Measurements from ENCODE around the gene MRPS24.

DNA sequence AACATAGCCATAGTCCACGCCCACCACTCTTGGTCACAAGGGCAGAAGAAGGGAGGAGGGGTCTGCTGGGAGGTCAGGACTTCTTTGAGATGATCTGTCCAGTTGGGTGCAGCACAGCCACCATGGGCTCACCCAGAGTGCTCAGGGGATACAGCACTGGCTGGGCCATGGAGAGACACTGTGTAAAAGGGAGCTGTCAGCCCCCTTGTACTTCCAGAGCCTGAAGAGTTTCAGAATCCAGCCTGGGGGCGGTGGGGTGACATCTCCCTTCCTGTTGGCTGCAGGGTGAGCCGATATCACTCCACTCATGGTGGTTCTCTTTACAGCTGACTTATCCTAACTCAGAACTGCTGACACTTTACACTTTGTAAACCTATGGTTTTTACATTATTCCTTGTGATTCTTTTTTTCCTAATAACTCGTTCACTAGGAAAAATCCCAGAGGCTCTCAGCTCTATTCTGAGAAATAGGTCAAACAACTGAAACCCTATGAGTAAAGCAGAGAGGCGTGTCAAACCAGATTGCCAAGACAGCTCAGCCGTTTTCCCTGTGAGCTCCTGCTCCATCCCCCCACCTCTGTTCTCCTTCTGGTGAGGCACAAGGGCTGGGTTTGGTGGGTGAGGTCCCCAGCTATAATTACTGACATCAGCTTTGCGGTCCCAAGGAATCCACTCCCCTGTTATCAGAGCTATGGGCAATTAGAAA, 3.2 kb upstream of the MRPS24 start:
- TF ChIP-seq, protein P1, sequence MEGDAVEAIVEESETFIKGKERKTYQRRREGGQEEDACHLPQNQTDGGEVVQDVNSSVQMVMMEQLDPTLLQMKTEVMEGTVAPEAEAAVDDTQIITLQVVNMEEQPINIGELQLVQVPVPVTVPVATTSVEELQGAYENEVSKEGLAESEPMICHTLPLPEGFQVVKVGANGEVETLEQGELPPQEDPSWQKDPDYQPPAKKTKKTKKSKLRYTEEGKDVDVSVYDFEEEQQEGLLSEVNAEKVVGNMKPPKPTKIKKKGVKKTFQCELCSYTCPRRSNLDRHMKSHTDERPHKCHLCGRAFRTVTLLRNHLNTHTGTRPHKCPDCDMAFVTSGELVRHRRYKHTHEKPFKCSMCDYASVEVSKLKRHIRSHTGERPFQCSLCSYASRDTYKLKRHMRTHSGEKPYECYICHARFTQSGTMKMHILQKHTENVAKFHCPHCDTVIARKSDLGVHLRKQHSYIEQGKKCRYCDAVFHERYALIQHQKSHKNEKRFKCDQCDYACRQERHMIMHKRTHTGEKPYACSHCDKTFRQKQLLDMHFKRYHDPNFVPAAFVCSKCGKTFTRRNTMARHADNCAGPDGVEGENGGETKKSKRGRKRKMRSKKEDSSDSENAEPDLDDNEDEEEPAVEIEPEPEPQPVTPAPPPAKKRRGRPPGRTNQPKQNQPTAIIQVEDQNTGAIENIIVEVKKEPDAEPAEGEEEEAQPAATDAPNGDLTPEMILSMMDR (IDR thresholded peaks at IDR 0.05; ENCODE audit: low read depth, low read length, poor library complexity, severe bottlenecking): no peak
- TF ChIP-seq EZH2phosphoT487 (IDR thresholded peaks at IDR 0.05; ENCODE audit: borderline replicate concordance, low read length): no peak
